Duodenal mucosa (tissue), 2 donors: ENCODE measurements around the gene CPA3.

Experiments used
- H3K27ac ChIP-seq: one replicate; pipeline ENCODE4 v1.7.0; 2013; ENCODE audit warnings: low read depth, low read length
- H3K27me3 ChIP-seq, 2 donors: one replicate each; pipeline ENCODE4 v1.7.0; 2013; ENCODE audit warnings: low read length in 2 of 2, control low read depth in 1 of 2; ENCODE audit not compliant: insufficient read depth in 2 of 2, control insufficient read depth in 1 of 2
- H3K36me3 ChIP-seq, 2 donors: one replicate each; pipeline ENCODE4 v1.7.0; 2013; ENCODE audit warnings: low read length in 2 of 2, control low read depth in 1 of 2; ENCODE audit not compliant: insufficient read depth in 2 of 2, control insufficient read depth in 1 of 2
- H3K4me1 ChIP-seq, 2 donors: one replicate each; pipeline ENCODE4 v1.7.0; 2013; ENCODE audit warnings: low read length in 2 of 2, control low read depth in 1 of 2; ENCODE audit not compliant: insufficient read depth in 2 of 2, control insufficient read depth in 1 of 2
- H3K4me3 ChIP-seq, 2 donors: one replicate each; pipeline ENCODE4 v1.7.0; 2013; ENCODE audit warnings: low read length in 2 of 2, low read depth in 1 of 2
- H3K9ac ChIP-seq, 2 donors: one replicate each; pipeline ENCODE4 v1.7.0; 2013; ENCODE audit warnings: low read length in 2 of 2, low read depth in 1 of 2
- H3K9me3 ChIP-seq, 2 donors: one replicate each; pipeline ENCODE4 v1.7.0; 2013; ENCODE audit warnings: low read length in 2 of 2, control low read depth in 1 of 2; ENCODE audit not compliant: control insufficient read depth in 1 of 2

Gene CPA3

GRCh38 chr3:148932972-148933371, 67.9 kb downstream of the CPA3 start:
- Histone ChIP-seq H3K36me3 (no peaks in the 10 kb centered on the region), H3K27me3 (peaks cover 0 to 3% of the 10 kb centered on the region in 2 donors), H3K4me3 (no peak overlapping the region), H3K9me3 (no peaks in the 10 kb centered on the region), H3K4me1 (no peaks in the 10 kb centered on the region), H3K27ac (no peak overlapping the region), H3K9ac (no peak overlapping the region)

GRCh38 chr3:148937467-148938255, 72.6 kb downstream of the CPA3 start:
- H3K27me3 ChIP-seq = peaks cover 0 to 3% of the 10 kb centered on the region in 2 donors
- no peak overlapping the region for H3K9ac ChIP-seq
- no peak overlapping the region for H3K27ac ChIP-seq
- no peak overlapping the region for H3K4me3 ChIP-seq
- no peaks in the 10 kb centered on the region for H3K9me3 ChIP-seq
- H3K4me1 ChIP-seq = no peaks in the 10 kb centered on the region
- H3K36me3 ChIP-seq = no peaks in the 10 kb centered on the region

- Histone ChIP-seq H3K4me3 (no peak overlapping the region), H3K9ac (no peak overlapping the region), H3K36me3 (no peaks in the 10 kb centered on the region), H3K4me1 (no peaks in the 10 kb centered on the region), H3K9me3 (no peaks in the 10 kb centered on the region), H3K27ac (no peak overlapping the region), H3K27me3 (peaks cover 0 to 3% of the 10 kb centered on the region in 2 donors)
Measured at GRCh38 chr3:148938306-148938705, 73.2 kb downstream of the CPA3 start.

GRCh38 chr3:148938936-148939335, 73.8 kb downstream of the CPA3 start:
- Histone ChIP-seq H3K36me3 (no peaks in the 10 kb centered on the region), H3K9ac (no peak overlapping the region), H3K27ac (no peak overlapping the region), H3K9me3 (no peaks in the 10 kb centered on the region), H3K4me1 (no peaks in the 10 kb centered on the region), H3K27me3 (peaks cover 0 to 3% of the 10 kb centered on the region in 2 donors), H3K4me3 (no peak overlapping the region)

- no peak overlapping the region for H3K9ac ChIP-seq
Measured at GRCh38 chr3:148940983-148941382, 75.9 kb downstream of the CPA3 start.

GRCh38 chr3:148943506-148944205, 78.6 kb downstream of the CPA3 start:
- Histone ChIP-seq H3K27ac (no peak overlapping the region), H3K9me3 (no peaks in the 10 kb centered on the region), H3K9ac (no peak overlapping the region), H3K4me3 (no peak overlapping the region), H3K27me3 (no peaks in the 10 kb centered on the region), H3K36me3 (no peaks in the 10 kb centered on the region), H3K4me1 (no peaks in the 10 kb centered on the region)

More at GRCh38 chr3:148940983-148941382, 75.9 kb downstream of the CPA3 start:
- peaks cover 0 to 3% of the 10 kb centered on the region in 2 donors for H3K27me3 ChIP-seq
- H3K9me3 ChIP-seq = no peaks in the 10 kb centered on the region
- no peaks in the 10 kb centered on the region for H3K4me1 ChIP-seq
- no peak overlapping the region for H3K4me3 ChIP-seq
- no peaks in the 10 kb centered on the region for H3K36me3 ChIP-seq
- no peak overlapping the region for H3K27ac ChIP-seq

GRCh38 chr3:148945116-148945515, 80.0 kb downstream of the CPA3 start:
- H3K27ac ChIP-seq = no peak overlapping the region
- H3K36me3 ChIP-seq = no peaks in the 10 kb centered on the region
- no peaks in the 10 kb centered on the region for H3K27me3 ChIP-seq
- no peaks in the 10 kb centered on the region for H3K9me3 ChIP-seq
- no peak overlapping the region for H3K9ac ChIP-seq
- H3K4me1 ChIP-seq = no peaks in the 10 kb centered on the region
- H3K4me3 ChIP-seq = no peak overlapping the region
